HG03095 (cell line): Measurements from ENCODE around the gene OLFML2A.
"Not testable (repeated sequence)": the region's sequence is repeated elsewhere in the genome, so short reads cannot be mapped to it uniquely, and the experiment has no call there.

ENCODE experiments used
- ATAC-seq: cut with Tn5 transposase; IDR thresholded peaks from one replicate; pipeline ENCODE4 v1.9.1; 2021; ENCODE audit warnings: moderate library complexity; ENCODE audit not compliant: unreplicated experiment

Gene OLFML2A

DNA sequence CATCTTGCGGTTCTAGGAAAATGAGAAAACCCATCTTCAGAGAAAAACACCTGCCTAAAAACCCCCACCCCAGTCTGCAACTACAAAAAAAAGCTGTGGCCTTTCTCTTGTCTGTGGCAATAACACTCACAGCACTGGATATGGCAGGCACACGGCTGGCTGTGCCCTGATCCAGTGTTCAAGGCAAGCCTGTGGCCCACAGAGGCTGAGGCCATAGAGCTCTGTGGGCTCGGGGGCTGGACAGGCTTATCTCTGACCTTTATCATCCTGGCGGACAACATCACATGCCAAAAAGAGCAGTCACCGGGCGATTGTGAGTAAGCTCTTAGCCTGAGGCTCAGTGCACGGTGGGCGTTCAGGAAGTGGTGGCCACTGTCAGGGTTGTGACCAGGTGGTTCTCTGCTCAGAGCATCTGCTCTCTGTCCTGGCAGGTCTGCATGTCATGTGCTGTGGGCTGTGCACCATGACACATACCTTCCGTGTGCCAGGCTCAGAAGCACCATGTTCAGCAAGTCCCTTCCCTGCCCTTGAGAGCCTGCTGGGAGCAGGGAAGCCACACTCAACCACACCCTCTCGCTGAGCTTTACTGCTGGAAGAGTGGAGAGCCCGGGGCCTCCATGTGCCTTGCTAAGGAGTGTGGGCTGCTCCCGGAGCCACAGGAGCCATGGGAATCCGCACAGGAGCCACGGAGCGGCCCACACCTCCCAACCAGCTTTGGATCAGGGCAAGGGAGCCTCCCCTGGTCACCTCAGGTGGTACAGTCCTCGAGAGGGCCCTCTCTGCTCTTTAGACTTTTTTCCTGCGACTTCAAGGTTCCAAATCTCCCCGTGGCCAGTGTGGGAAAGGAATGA lies 41.7 kb downstream of the OLFML2A start:
- no peak for ATAC-seq

DNA sequence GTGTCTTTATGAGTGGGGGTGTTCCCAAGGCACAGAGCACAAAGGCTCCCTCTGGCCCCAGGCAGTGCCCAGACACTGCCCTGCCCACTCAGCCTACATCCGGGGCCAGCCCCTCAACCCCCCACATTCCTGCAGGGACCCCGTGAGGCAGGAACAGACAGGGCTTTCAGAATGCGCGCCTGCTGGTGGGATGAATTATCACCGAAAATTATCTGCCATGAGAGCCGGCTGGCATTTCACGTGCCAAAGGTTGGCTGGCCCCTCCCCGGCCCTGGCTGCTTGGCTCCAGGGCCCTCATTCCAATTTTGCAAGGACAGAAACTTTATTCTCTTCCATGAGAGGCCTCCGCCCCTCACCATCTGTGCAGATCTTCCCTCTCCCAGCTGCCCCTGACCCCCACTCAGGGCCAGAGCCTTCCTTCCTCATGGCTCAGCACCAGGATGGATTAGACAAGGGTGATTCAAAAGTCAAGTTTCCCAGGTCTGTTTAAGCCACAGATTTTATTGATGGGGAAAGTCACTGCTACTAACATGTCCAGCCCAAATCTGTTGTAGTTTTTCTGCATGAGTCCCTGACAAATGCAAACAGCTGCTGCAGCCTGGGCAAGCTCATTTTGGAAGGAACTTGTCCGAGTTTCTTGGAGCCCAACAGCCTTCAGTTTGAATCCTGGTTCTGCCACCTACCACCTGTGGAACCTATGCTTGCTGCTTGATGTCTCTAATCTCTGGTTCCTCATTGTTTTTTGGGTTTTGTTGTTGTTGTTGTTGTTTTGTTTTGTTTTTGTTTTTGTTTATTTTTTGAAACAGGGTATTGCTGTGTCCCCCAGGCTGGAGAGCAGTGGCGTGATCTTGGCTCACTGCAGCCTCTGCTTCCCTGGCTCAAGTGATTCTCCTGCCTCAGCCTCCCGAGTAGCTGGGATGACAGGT lies 44.0 kb downstream of the OLFML2A start:
- ATAC-seq: no peak

DNA sequence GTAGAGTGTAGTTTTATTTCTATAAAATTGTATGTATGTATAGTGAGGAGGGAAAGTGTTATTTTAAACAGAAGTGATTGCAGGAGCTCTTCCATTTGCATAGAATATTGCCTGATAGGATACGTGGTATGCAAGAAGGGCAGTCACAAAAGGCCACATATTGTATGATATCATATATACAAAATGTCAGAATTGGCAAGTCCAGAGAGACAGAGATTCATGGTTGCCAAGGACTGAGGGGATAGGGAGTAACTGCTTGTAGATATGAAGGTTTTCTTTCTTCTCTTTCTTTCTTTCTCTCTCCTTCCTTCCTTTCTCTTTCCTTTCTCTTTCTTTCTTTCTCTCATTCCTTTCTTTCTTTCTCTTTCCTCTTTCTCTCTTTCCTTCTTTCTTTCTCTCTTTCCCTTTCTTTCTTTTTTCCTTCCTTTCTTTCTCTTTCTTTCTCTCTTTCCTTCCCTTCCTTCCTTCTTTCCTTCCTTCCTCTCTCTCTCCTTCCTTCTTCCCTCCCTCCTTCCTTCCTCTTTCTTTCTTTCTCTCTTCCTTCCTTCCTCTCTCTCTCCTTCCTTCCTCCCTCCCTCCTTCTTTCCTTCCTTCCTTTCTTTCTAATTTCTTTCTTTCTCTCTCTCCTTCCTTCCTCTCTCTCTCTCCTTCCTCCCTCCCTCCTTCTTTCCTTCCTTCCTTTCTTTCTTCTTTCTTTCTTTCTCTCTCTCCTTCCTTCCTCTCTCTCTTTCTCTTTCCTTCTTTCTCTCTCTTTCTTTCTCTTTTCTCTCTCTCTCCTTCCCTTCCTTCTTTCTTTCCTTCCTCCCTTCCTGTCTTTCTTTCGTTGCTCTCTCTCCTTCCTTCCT lies 51.8 kb downstream of the OLFML2A start:
- ATAC-seq: no peak

DNA sequence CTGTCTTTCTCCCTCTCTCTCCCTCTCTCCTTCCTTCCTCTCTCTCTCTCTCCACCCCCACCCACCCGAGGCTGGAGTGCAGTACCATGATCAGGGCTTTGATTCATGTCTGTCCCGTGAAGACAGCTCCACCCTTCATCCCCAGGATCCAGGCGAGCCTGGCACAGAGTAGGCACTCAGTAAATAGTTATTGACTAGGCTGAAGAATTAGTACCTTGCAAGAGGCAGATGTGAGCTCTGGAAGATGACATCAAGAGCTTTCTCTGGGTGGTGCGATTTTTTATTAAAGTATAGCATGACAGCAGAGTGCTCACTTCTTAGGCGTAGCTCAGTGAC lies 52.4 kb downstream of the OLFML2A start:
- no peak for ATAC-seq

DNA sequence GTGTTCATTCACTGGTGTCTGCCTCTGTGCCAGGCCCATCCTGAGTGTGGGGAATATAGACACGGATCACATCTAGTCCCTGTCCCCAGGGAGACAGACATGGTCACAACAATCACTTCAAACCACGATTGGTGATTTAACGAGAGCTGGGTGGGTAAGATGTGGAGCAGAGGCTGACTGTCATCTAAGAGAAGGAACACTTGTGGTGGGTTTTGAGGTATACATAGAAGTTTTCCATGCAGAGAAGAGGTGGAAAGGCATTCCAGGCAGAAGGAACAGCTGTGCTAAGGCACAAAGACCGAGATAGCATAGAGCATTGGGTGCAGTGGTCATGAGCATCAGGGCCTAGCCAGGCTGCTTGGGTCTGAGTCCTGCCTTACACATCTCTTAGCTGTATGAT lies 53.7 kb downstream of the OLFML2A start:
- ATAC-seq: no peak

DNA sequence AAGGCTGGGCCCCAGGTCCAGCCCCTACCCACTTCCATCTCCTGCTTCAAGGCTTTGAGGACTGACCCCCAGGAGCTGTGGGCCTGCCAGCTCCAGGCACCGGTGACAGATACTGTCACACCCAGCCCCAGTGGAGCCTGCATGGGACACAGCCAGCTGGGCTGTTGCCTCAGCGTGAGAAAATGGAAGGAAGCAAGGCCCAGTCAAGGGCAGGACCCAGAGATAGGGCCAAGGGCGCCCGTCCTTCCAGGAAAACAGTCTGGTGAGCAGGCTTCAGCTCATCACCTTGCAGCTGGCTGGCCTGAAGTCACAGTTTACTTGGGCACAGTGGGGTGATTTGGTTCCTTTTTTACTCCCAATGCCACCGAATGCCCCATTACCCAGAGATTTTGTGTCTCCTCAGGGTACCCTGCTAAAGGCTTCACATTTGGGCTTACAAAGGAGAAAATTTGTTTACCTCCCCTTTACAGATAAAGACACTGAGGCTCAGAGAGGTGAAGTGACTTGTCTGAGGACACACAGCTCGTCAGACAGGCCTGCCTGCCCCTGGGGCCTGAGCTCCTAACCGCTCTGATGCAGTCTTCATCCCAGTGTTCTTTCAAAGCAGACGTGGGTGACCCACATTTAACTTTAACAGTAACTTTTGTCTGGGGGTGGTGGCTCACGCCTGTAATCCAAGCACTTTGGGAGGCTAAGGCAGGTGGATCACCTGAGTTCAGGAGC lies 54.9 kb downstream of the OLFML2A start:
- no peak for ATAC-seq

DNA sequence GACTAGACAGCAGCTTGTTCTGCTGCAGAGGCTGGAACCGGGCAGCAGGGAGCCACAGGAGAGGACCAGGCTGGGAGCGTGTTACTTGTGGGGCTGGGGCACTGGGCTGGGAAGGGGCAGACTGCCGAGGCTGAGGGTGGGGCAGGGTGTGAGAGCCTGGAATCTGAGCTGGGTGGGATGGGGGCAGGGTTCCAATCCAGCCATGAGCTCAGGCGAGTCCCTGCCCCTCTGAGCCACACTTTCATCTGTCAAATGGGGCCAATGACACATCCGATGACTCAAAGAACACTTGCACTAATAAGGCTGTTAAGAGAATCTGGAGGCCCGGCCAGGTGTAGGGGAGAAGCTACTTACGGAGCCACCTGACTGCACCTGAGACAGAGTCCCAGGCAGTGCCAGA lies 57.7 kb downstream of the OLFML2A start:
- no peak for ATAC-seq

DNA sequence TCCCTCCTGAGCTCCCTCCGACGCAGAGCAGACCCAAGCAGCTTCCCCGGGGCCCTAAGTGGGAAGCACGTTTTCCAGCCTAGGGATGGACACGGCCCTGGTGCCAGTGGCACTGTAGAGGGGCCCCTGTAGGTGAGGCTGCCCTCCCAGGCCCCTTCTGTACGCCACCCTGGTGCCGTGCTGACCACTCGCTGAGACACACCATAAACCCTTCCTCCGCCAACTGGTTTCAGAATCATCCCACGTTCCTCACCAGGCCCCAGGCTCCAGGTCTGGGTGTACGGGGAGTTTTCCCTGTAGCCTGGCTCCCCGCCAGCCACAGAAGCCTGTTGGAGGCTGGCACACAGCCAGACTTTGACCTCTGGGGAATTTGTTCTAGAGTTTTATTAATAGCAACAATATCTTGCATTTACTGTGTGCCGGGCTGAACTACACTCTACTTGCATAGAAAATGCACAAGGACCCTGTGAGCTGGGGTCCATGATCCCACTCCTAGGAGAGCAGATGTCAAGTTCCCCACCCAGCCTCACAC lies 58.2 kb downstream of the OLFML2A start:
- no peak for ATAC-seq

DNA sequence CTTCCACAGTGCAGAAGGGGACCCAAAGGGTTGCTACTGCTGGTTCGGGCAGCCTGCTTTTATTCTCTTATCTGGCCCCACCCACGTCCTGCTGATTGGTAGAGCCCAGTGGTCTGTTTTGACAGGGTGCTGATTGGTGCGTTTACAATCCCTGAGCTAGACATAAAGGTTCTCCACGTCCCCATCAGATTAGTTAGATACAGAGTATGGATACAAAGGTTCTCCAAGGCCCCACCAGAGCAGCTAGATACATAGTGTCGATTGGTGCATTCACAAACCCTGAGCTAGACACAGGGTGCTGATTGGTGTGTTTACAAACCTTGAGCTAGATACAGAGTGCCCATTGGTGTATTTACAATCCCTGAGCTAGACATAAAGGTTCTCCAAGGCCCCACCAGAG lies 61.2 kb downstream of the OLFML2A start:
- ATAC-seq: not testable (repeated sequence)

DNA sequence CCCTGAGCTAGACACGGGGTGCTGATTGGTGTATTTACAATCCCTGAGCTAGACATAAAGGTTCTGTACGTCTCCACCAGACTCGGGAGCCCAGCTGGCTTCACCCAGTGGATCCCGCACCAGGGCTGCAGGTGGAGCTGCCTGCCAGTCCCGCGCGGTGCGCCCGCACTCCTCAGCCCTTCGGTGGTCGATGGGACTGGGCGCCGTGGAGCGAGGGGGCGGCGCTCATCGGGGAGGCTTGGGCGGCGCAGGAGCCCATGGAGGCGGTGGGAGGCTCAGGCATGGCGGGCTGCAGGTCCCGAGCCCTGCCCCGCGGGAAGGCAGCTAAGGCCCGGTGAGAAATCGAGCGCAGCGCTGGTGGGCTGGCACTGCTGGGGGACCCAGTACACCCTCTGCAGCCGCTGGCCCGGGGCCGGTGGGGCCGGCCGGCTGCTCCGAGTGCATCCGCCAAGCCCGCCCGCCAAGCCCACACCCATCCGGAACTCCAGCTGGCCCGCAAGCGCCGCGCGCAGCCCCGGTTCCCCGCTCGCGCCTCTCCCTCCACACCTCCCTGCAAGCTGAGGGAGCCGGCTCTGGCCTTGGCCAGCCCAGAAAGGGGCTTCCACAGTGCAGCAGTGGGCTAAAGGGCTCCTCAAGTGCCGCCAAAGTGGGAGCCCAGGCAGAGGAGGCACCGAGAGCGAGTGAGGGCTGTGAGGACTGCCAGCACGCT lies 61.8 kb downstream of the OLFML2A start:
- not testable (repeated sequence) for ATAC-seq

DNA sequence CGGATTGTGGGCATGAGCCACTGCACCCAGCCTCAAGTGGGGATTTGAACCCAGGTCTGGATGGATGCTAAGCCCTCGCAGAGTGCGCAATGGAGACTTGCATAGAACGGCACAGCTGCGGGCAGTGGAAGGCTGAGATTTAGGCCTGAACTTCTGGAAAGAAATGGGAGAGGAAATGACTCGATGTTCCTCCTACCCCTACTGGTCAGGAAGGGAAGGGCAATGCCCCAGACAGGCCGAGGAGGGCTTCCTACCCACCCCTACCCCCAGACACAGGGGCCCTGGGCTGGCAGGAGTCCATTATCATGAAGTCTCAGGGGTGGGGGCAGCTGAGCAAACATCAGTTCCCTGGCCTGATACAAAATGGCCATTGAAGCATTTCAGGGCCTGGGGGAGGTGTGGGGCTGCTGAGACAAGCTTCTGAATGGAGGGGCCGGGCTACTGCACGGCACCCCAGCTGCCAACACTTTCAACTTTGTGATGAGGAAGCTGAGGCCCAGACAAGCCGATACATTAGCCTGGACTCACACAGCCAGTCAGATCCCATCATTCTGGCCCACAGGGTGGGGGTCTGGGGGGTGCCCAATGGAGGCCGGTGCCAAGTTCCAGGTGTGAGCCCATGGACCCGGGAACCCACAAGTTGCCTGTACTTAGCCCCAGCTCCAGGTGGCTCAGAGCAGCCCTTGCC lies 62.8 kb downstream of the OLFML2A start:
- ATAC-seq: no peak

DNA sequence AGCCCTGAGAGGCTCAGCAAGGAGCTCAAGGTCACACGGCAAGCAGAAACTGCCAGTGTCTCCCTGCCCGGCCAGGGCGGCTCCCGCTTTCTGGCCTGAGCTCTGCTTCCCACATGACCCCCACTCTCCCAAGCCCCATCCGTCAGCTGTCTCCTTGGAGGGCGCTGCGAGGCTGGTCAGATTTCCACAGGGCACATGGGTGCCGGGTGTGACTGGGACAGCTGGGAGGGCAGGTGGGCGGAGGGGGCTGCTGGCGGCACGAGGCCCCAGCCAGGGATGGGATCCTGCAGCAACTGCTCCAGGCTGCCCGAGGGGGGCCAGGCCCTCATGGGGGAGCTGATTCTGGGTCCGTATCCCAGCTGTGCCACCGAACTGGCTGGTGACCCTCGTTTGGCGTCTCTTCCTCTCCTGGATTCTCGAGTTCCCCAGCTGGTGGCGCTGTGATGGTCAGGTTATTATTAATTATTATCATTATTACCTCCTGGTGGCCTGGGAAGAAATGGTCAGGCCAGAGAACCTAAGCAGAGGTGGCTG lies 63.4 kb downstream of the OLFML2A start:
- no peak for ATAC-seq

DNA sequence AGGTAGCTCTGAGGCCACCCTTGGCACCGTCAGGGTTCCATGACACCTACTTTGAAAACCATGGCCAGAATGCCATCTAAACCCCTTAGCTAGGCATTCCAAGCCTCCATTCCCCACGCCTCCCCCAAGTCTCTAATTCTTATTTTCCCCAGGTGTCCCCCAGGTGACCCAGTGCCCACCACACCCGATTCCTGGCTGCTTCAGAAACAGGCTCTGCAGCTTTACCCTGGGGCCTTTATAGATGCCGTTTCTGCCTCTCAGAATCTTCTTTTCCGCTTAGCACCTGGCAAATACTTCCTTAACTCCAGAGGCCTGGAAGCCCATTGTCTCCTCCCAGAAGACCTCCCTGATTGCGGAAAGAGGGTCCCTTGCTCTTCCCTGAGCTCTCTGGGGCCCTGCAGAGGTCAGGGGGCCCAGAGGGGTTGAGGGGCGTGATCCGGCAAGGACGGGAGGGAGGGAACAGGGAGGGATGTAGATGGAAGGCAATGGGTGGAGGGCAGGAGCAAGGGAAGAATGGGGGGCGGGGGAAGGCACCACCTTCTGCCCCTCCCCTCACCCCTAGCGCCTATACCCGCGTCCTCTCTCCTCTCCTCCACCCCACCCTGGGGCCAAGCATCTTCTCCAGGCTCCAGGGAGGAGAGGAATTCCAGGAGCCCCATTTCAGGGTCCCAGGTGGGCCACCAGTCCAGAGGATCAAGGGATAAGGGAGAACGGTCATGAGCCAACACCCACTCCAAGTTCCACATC lies 64.3 kb downstream of the OLFML2A start:
- ATAC-seq: no peak

DNA sequence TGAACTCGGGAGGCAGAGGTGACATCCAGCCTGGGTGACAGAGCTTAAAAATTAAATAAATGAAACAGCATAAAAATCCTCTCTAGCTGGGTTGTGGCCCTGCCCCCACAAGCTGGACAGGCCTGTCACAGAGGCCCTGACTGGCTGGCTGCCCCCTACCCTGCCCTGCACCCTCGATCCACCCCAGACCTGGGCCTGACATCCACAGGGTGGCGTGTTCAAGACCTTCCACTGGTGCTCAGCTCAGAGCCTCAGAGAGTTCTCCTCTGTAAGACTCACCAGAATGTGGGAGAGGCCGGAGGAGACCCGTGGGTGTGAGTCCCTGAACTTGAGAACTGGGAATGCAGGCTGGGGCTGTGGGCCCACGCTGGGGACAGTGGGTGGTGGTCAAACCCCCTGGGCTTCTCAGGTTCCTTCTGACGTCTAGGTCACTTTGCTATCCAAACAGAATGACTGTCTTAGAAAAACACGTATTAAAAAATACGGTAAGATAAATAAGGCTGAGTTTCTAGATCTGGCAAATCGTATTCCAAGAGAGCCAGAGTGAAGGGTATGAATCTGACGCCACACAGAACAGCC lies 66.6 kb downstream of the OLFML2A start:
- no peak for ATAC-seq

DNA sequence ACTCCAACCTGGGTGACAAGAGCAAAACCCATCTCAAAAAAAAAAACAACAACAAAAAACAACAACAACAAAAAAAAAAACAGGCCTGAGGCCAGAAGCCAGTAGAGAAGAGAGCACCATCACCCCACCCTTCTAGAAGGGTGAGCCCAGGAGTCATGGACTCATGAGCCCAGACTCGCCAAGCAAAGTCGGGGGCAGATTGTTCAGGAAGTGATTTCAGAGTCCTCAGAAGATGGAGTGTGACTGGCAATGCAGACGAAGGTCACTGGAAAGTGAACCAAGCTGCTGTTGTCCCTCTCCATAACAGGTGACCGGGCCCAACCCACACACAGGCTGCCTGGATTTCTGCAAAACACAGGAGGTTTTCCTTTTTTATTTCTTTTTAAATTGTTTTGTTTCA lies 67.4 kb downstream of the OLFML2A start:
- ATAC-seq: no peak

DNA sequence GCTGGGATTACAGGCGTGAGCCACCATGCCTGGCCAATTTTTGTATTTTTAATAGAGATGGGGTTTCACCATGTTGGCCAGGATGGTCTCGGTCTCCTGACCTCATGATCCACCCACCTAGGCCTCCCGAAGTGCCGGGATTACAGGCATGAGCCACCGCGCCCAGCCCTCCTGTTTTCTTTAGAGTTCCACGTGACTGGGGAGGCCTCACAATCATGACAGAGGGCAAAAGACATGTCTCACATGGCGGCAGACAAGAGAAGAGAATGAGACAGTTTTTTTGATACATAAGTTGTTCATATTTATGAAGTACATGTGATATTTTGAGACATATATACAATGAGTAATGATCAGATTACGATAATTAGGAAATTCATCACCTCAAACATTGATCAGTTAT lies 69.5 kb downstream of the OLFML2A start:
- ATAC-seq: not testable (repeated sequence)

DNA sequence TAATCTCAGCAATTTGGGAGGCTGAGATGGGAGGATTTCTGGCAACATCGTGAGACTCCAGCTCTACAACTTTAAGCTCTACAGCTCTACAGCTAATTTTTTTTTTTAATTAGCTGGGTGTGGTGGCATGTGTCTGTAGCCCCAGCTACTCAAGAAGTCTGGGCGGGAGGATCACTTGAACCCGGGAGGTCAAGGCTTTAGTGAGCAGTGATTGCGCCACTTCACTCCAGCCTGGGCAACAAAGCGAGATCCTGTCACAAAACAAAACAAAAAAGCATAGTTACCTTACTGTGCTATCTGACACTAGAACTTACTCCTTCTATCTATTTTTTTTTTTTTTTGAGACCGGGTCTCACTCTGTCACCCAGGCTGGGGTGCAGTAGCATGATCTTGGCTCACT lies 70.0 kb downstream of the OLFML2A start:
- no peak for ATAC-seq

DNA sequence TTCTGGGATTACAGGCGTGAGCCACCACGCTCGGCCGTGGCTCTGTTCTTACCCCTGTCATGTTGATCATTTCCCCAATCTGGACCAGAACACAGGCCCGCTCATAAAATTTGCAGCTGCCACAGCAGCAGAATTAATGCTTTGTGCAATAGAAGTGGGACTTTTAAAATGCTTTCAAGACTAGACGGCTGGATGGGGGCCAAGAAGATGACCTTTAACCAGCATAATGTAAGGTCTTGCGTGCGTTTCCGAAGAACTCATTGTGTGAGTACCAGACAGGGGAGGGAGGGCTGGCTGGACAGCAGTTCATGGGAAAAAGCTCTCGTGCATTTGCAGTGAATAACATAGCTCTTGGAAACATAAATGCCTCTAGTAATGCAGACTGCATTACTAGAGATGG lies 72.9 kb downstream of the OLFML2A start:
- no peak for ATAC-seq
